H1 (cell line): ENCODE measurements around the gene SEMA4D. TPM values are rescaled to one million over a fixed set of nuclear protein-coding genes. Genes with fewer than 3 reads are reported as not detected.

Source experiments
- ASH2L ChIP-seq: fragments of 200-600, 300-600 bp; sonication (generic); IDR thresholded peaks from one replicate; pipeline ENCODE4 v1.7.1; 2017; ENCODE audit warnings: low read length
- CREB1 ChIP-seq: IDR thresholded peaks from 2 replicates; pipeline ENCODE4 v1.6.1; 2012; ENCODE audit warnings: inconsistent platforms
- HDAC6 ChIP-seq: IDR thresholded peaks from one replicate; pipeline ENCODE4 v1.7.1; 2012; ENCODE audit warnings: low read depth, mild to moderate bottlenecking, inconsistent platforms, low read length, moderate library complexity
- PHF8 ChIP-seq: fragments of 200-600 bp; sonication (generic); conservative IDR thresholded peaks from 2 replicates; pipeline ENCODE4 v1.7.1; 2012; ENCODE audit warnings: low read depth, mild to moderate bottlenecking, inconsistent platforms, low read length, moderate library complexity
- POU5F1 ChIP-seq: IDR thresholded peaks from 2 replicates; pipeline ENCODE4 v1.6.1; 2011; ENCODE audit warnings: low read depth, mild to moderate bottlenecking, low read length, moderate library complexity
- RAD21 ChIP-seq, 2 experiments: IDR thresholded peaks in 1 of 2; conservative IDR thresholded peaks in 1 of 2; 2 replicates each; pipeline ENCODE4 v1.6.1; 2011; ENCODE audit warnings: low read depth in 2 of 2, low read length in 2 of 2, improper control_type of control experiment in 1 of 2, inconsistent platforms in 1 of 2, mild to moderate bottlenecking in 1 of 2, moderate library complexity in 1 of 2
- SIN3A ChIP-seq, 2 experiments: IDR thresholded peaks in 1 of 2; conservative IDR thresholded peaks in 1 of 2; 2 replicates each; pipeline ENCODE4 v1.6.1; 2011 to 2012; ENCODE audit warnings: low read length in 2 of 2, improper control_type of control experiment in 1 of 2, low read depth in 1 of 2, mild to moderate bottlenecking in 1 of 2
- TCF12 ChIP-seq: IDR thresholded peaks from 2 replicates; pipeline ENCODE4 v1.6.1; 2011; ENCODE audit warnings: low read depth, mild to moderate bottlenecking, low read length
- polyA plus RNA-seq, 7 experiments: library from polyadenylated mRNA; depleted of rRNA in 3 of 7; stranded (reverse) in 5 of 7; unstranded in 2 of 7; fragments of >200 nt in 5 of 7; fragments of 200-250 nt in 2 of 7; gene quantifications; 1 replicate in 5 of 7; 2 replicates in 1 of 7; 4 replicates in 1 of 7; pipeline versions ENCODE4 v1.2.1 to v1.2.3, GENCODE V29; 2011 to 2013; ENCODE audit warnings: missing spikeins in 2 of 7, mixed read lengths in 2 of 7
- total RNA-seq: library from RNA; stranded (reverse); fragmentation: NEBNext Ultra II Directional; extraction: Animal tissue kit (Norgen Biotek cat#: 25700); gene quantifications from 2 replicates; pipeline ENCODE4 v1.2.1, GENCODE V29; 2021
- TF ChIP-seq, protein P1 (sequence below): fragments of 300-600 bp; sonication (generic); IDR thresholded peaks from 2 replicates; pipeline ENCODE4 v1.7.1; 2012; ENCODE audit warnings: low read length, moderate library complexity, mild to moderate bottlenecking, inconsistent platforms; ENCODE audit not compliant: insufficient replicate concordance

The SEMA4D gene
- total and polyA plus RNA-seq, 2 of the 8 experiments (the other 6 are each of a cell fraction or from before 2014, with no cell fraction given) = 21.0 to 70.4 TPM

DNA sequence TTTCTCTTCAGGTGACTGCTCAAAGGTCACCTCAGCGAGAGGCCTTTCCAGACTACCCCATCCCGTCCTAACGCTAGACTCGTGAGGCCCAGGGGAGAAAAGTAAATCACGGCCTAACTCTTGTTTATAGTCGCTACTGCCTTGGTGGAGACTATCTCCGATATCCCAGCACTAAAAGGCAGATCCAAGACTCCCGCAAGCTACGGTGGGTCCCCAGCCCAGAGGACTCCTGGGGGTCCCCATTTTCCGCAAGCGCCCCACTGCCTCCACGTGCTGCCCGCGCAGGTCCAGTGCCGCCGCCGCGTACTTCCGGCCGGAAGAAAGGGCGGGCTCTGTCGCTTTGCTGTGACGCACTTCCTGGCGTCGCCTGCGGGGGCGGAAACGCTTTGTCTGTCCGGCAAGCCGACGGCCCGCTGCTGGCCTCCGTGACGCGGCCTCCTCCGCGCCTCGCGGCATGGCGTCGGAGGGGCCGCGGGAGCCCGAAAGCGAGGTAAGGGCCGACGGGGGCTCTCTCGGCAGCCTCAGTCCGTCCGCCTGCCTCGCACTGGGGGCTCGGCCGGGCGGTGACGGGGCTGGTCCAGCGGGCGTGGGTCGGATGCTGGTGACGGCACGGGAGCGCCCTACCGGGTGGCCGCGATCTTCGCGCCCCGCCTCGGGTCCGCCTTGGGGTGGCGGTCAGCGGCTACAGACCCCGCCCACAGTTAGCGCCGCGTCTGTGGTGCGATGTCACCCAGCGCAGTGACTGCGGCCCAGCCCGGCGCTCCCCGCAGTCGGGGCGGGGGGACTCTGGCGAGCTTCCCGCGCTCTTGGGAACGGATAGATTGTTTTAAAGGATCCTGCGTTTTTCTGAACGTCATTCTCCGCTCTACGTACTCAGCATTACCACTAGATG lies 179.5 kb downstream of the SEMA4D start, which contains the start of gene SECISBP2 (continued):
- TF ChIP-seq, protein P1, sequence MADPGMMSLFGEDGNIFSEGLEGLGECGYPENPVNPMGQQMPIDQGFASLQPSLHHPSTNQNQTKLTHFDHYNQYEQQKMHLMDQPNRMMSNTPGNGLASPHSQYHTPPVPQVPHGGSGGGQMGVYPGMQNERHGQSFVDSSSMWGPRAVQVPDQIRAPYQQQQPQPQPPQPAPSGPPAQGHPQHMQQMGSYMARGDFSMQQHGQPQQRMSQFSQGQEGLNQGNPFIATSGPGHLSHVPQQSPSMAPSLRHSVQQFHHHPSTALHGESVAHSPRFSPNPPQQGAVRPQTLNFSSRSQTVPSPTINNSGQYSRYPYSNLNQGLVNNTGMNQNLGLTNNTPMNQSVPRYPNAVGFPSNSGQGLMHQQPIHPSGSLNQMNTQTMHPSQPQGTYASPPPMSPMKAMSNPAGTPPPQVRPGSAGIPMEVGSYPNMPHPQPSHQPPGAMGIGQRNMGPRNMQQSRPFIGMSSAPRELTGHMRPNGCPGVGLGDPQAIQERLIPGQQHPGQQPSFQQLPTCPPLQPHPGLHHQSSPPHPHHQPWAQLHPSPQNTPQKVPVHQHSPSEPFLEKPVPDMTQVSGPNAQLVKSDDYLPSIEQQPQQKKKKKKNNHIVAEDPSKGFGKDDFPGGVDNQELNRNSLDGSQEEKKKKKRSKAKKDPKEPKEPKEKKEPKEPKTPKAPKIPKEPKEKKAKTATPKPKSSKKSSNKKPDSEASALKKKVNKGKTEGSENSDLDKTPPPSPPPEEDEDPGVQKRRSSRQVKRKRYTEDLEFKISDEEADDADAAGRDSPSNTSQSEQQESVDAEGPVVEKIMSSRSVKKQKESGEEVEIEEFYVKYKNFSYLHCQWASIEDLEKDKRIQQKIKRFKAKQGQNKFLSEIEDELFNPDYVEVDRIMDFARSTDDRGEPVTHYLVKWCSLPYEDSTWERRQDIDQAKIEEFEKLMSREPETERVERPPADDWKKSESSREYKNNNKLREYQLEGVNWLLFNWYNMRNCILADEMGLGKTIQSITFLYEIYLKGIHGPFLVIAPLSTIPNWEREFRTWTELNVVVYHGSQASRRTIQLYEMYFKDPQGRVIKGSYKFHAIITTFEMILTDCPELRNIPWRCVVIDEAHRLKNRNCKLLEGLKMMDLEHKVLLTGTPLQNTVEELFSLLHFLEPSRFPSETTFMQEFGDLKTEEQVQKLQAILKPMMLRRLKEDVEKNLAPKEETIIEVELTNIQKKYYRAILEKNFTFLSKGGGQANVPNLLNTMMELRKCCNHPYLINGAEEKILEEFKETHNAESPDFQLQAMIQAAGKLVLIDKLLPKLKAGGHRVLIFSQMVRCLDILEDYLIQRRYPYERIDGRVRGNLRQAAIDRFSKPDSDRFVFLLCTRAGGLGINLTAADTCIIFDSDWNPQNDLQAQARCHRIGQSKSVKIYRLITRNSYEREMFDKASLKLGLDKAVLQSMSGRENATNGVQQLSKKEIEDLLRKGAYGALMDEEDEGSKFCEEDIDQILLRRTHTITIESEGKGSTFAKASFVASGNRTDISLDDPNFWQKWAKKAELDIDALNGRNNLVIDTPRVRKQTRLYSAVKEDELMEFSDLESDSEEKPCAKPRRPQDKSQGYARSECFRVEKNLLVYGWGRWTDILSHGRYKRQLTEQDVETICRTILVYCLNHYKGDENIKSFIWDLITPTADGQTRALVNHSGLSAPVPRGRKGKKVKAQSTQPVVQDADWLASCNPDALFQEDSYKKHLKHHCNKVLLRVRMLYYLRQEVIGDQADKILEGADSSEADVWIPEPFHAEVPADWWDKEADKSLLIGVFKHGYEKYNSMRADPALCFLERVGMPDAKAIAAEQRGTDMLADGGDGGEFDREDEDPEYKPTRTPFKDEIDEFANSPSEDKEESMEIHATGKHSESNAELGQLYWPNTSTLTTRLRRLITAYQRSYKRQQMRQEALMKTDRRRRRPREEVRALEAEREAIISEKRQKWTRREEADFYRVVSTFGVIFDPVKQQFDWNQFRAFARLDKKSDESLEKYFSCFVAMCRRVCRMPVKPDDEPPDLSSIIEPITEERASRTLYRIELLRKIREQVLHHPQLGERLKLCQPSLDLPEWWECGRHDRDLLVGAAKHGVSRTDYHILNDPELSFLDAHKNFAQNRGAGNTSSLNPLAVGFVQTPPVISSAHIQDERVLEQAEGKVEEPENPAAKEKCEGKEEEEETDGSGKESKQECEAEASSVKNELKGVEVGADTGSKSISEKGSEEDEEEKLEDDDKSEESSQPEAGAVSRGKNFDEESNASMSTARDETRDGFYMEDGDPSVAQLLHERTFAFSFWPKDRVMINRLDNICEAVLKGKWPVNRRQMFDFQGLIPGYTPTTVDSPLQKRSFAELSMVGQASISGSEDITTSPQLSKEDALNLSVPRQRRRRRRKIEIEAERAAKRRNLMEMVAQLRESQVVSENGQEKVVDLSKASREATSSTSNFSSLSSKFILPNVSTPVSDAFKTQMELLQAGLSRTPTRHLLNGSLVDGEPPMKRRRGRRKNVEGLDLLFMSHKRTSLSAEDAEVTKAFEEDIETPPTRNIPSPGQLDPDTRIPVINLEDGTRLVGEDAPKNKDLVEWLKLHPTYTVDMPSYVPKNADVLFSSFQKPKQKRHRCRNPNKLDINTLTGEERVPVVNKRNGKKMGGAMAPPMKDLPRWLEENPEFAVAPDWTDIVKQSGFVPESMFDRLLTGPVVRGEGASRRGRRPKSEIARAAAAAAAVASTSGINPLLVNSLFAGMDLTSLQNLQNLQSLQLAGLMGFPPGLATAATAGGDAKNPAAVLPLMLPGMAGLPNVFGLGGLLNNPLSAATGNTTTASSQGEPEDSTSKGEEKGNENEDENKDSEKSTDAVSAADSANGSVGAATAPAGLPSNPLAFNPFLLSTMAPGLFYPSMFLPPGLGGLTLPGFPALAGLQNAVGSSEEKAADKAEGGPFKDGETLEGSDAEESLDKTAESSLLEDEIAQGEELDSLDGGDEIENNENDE = peak; percentile 7
- TF ChIP-seq HDAC6 (no peak), TCF12 (no peak), RAD21 (IDR thresholded peaks at IDR 0.05 in 1 of 2, conservative IDR thresholded peaks at IDR 0.05 in 1 of 2; ENCODE audit: low read depth in 2 of 2, low read length in 2 of 2) (peak in 1 of 2 experiments; percentile 7; a peak in 1 of 4 replicates), CREB1 (peak; percentile 98), ASH2L (peak; percentile 98), PHF8 (peak; percentile 100), POU5F1 (no peak), SIN3A (conservative IDR thresholded peaks at IDR 0.05 in 1 of 2, IDR thresholded peaks at IDR 0.05 in 1 of 2; ENCODE audit: low read depth in 1 of 2, low read length in 2 of 2) (peak; percentile 57 to 89; a peak in 2 of 4 replicates)
